ENCODE data around the gene AMFR. TPM values are rescaled to one million over a fixed set of nuclear protein-coding genes. Genes with fewer than 3 reads are reported as not detected.

AMFR gene
- total RNA-seq = 191 and 221 TPM in 2 replicates

DNA sequence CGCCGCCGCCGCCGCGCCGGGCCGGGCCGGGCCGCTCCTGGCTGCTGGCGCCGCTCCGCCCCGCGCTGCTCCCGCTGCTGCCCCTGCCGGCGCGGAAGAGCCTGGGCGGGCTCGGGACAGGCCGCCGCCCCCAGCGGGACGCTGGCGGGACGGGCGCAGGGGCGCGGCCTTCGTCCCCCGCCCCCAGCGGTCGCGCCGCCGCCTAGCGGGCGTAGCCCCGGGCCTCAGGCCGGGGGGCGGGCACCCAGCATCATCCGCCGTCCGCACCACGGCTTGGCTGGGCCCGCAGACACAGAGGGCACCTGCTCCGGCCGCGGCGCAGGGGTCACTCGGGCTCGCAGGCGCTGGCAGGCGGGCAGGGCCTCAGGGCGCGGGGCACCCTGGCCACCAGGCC lies at the start of gene AMFR:
Gene AMFR, minus strand, starts transcription at position 107 of the 394 bp plus-strand sequence. CDS start 218 bp downstream, outside the sequence.

DNA sequence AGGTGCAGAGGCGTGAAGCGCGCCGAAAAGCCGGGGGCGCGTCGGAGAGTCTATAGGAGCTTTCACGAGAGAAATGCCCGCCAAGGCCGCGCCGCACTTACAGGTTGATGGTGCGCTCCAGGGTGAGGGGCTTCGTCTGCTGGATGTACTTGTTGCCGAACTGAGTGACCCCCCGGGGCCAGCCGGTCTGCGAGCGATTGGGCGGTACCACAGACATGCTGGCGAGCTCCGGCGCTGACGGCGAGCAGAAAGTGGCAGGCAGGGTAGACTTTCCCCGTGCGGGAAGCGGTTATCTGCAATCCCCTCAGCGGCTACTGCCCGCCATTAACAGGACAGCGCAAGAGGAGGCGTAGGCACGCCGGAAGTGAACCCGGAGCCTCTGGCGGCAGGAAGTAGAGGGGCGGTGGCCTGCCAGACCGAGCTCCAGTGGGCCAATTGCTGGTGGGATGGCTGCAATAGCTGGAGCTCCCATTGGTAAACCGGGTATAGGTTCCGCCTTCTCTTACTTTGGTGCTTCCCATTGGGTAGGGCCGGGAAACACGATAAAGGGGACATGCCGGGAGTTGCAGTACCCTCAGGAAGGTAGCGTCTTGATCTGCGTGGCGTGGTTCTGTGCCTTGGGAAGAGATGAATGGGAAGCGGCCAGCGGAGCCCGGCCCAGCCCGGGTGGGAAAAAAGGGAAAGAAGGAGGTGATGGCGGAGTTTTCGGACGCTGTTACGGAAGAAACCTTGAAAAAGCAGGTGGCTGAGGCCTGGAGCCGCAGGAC lies 25.8 kb upstream of the AMFR start, which contains the start of the genes NUDT21 and OGFOD1:
Gene NUDT21, minus strand, starts transcription at position 347 of the 767 bp plus-strand sequence. Its CDS starts 130 bp downstream, at position 217.
Gene OGFOD1, plus strand, starts transcription at position 569 of the 767 bp plus-strand sequence. Its CDS starts 59 bp downstream, at position 628.

Other genes starting within 250 kb of the AMFR start
- not detected in 2 replicates for gene GNAO1, start 234.1 kb downstream of the AMFR start, total RNA-seq
- gene NUDT21, start 25.8 kb upstream of the AMFR start, total RNA-seq = 97.9 and 112 TPM in 2 replicates
- gene OGFOD1, start 26.0 kb upstream of the AMFR start, total RNA-seq = 51.0 and 65.2 TPM in 2 replicates
- gene BBS2, start 94.5 kb upstream of the AMFR start, total RNA-seq = 69.4 and 82.0 TPM in 2 replicates
- not detected in 2 replicates for gene MT4, start 139.5 kb upstream of the AMFR start, total RNA-seq
- not detected in 2 replicates for gene MT3, start 164.0 kb upstream of the AMFR start, total RNA-seq
- gene MT2A, start 183.0 kb upstream of the AMFR start, total RNA-seq = 25.3 and 37.2 TPM in 2 replicates
- gene MT1E, start 200.2 kb upstream of the AMFR start, total RNA-seq = 50.9 and 55.0 TPM in 2 replicates
- gene MT1M, start 207.1 kb upstream of the AMFR start, total RNA-seq = 3.1 and 6.3 TPM in 2 replicates
- 1.0 TPM in 1 of 2 replicates, not detected in the other for gene MT1A, start 213.1 kb upstream of the AMFR start, total RNA-seq
- not detected in 2 replicates for gene MT1B, start 226.3 kb upstream of the AMFR start, total RNA-seq
- 0.39 and 0.65 TPM in 2 replicates for gene MT1F, start 232.4 kb upstream of the AMFR start, total RNA-seq
- 0.65 TPM in 1 of 2 replicates, not detected in the other for gene MT1G, start 242.5 kb upstream of the AMFR start, total RNA-seq
- not detected in 2 replicates for gene MT1H, start 244.3 kb upstream of the AMFR start, total RNA-seq